Activated CD4-positive, alpha-beta memory T cell treated with anti-CD3 and anti-CD28 coated beads for 36 hours (primary cell): ENCODE data around the gene KHDC1. TPM values are rescaled to one million over a fixed set of nuclear protein-coding genes. Genes with fewer than 3 reads are reported as not detected.
"Not testable (repeated sequence)": the region's sequence is repeated elsewhere in the genome, so short reads cannot be mapped to it uniquely, and the experiment has no call there.

Experiments
- CTCF ChIA-PET: fragments of 350-600 bp; sonication (Branson Sonifier 250); formaldehyde crosslinking; loops from one replicate; lab custom pipeline; 2021; ENCODE audit warnings: antibody characterized with exemption, inconsistent platforms; lab: Charles Lee
- POLR2A ChIA-PET: fragments of 350-600 bp; sonication (Branson Sonifier 250); formaldehyde crosslinking; loops from one replicate; lab custom pipeline; 2021; ENCODE audit warnings: antibody characterized with exemption; lab: Charles Lee
- DNase-seq: peaks from one replicate; pipeline ENCODE4 v3.0.0-alpha.2; 2020
- H3K27ac Mint-ChIP-seq: one replicate; pipeline ENCODE4 v1.8.0; 2021; ENCODE audit warnings: mixed read lengths
- H3K27me3 Mint-ChIP-seq: one replicate; pipeline ENCODE4 v1.8.0; 2021; ENCODE audit warnings: mixed read lengths
- H3K36me3 Mint-ChIP-seq: one replicate; pipeline ENCODE4 v1.8.0; 2021; ENCODE audit warnings: mixed read lengths
- H3K4me1 Mint-ChIP-seq: one replicate; pipeline ENCODE4 v1.8.0; 2021; ENCODE audit warnings: low read depth, mixed read lengths
- H3K4me3 Mint-ChIP-seq: one replicate; pipeline ENCODE4 v1.8.0; 2021; ENCODE audit warnings: mild to moderate bottlenecking, mixed read lengths
- H3K9me3 Mint-ChIP-seq: one replicate; pipeline ENCODE4 v1.8.0; 2021; ENCODE audit warnings: mixed read lengths
- intact Hi-C: fragments of 100-400 bp; cut with micrococcal nuclease; formaldehyde crosslinking; loops from one replicate; pipeline ENCODE4 v1.15.1; 2023
- total RNA-seq, 2 experiments: library from RNA; stranded (reverse); gene quantifications; one replicate each; pipeline ENCODE4 v1.2.3, GENCODE V29; 2021

The KHDC1 gene
- total RNA-seq, 2 experiments from 2014 or later = 4.0 to 4.6 TPM

- Mint-ChIP-seq H3K9me3 (no peaks in the 10 kb centered on the region), H3K27ac (no peak overlapping the region), H3K4me1 (no peaks in the 10 kb centered on the region), H3K4me3 (no peak overlapping the region), H3K27me3 (no peaks in the 10 kb centered on the region), H3K36me3 (peaks cover 2% of the 10 kb centered on the region)
- POLR2A ChIA-PET = no interaction called here
- CTCF ChIA-PET = interaction anchor here (2.8 kb wide), 1 partner anchor 39 kb away, joined by 27 read pairs; no protein-coding TSS in a partner anchor
- intact Hi-C loops = no loop called here
- no peak for DNase-seq
Measured at GRCh38 chr6:73286752-73287151, 23.8 kb upstream of the KHDC1 start.

- H3K9me3 Mint-ChIP-seq = no peaks in the 10 kb centered on the region
- POLR2A ChIA-PET = interaction anchor here (0.7 kb wide), 1 partner anchor 21 kb away, joined by 3 read pairs; no protein-coding TSS in a partner anchor
- H3K36me3 Mint-ChIP-seq = peaks cover 2% of the 10 kb centered on the region
Measured at GRCh38 chr6:73285674-73286283, 22.8 kb upstream of the KHDC1 start.

GRCh38 chr6:73282871-73283270 lies 19.9 kb upstream of the KHDC1 start:
- no peaks in the 10 kb centered on the region for H3K9me3 Mint-ChIP-seq
- no peaks in the 10 kb centered on the region for H3K27me3 Mint-ChIP-seq
- POLR2A ChIA-PET = no interaction called here
- intact Hi-C loops = no loop called here
- CTCF ChIA-PET = interaction anchor here (2.4 kb wide), 1 partner anchor 44 kb away, joined by 10 read pairs; no protein-coding TSS in a partner anchor
- peaks cover 2% of the 10 kb centered on the region for H3K36me3 Mint-ChIP-seq
- no peaks in the 10 kb centered on the region for H3K4me1 Mint-ChIP-seq
- DNase-seq = no peak
- no peak overlapping the region for H3K4me3 Mint-ChIP-seq
- no peak overlapping the region for H3K27ac Mint-ChIP-seq

More at GRCh38 chr6:73285674-73286283, 22.8 kb upstream of the KHDC1 start:
- CTCF ChIA-PET = interaction anchor here (0.9 to 2.8 kb wide), 7 partner anchors 10 to 103 kb away, joined by 3 to 27 read pairs (median 4); no protein-coding TSS in a partner anchor
- Mint-ChIP-seq H3K4me1 (no peaks in the 10 kb centered on the region), H3K27ac (no peak overlapping the region), H3K27me3 (no peaks in the 10 kb centered on the region), H3K4me3 (no peak overlapping the region)
- no peak for DNase-seq
- intact Hi-C loops = loop anchor here (1.0 to 2.0 kb wide), 2 partner anchors 41 to 103 kb away; no protein-coding TSS in a partner anchor

- intact Hi-C loops, H3K27ac Mint-ChIP-seq, DNase-seq, H3K4me1 Mint-ChIP-seq, H3K9me3 Mint-ChIP-seq, H3K36me3 Mint-ChIP-seq, H3K27me3 Mint-ChIP-seq, H3K4me3 Mint-ChIP-seq, POLR2A ChIA-PET: not testable (repeated sequence)
- CTCF ChIA-PET = interaction anchor here (2.4 kb wide), 1 partner anchor 45 kb away, joined by 10 read pairs; no protein-coding TSS in a partner anchor
Measured at GRCh38 chr6:73281684-73282083, 18.7 kb upstream of the KHDC1 start.

- intact Hi-C loops, POLR2A ChIA-PET, CTCF ChIA-PET: not testable (repeated sequence)
Measured at GRCh38 chr6:73269296-73269695, 6.3 kb upstream of the KHDC1 start.

GRCh38 chr6:73268896-73269295 lies 5.9 kb upstream of the KHDC1 start:
- H3K9me3 Mint-ChIP-seq, POLR2A ChIA-PET, H3K4me3 Mint-ChIP-seq, intact Hi-C loops, H3K27ac Mint-ChIP-seq, H3K36me3 Mint-ChIP-seq, DNase-seq, H3K27me3 Mint-ChIP-seq: not testable (repeated sequence)
- CTCF ChIA-PET = interaction anchor here (1.2 kb wide), 1 partner anchor 9 kb away, joined by 3 read pairs; no protein-coding TSS in a partner anchor
- H3K4me1 Mint-ChIP-seq = peaks cover 15% of the 10 kb centered on the region

More at GRCh38 chr6:73269296-73269695, 6.3 kb upstream of the KHDC1 start:
- not testable (repeated sequence) for H3K27ac Mint-ChIP-seq, DNase-seq, H3K9me3 Mint-ChIP-seq, H3K4me3 Mint-ChIP-seq, H3K27me3 Mint-ChIP-seq, H3K36me3 Mint-ChIP-seq
- peaks cover 11% of the 10 kb centered on the region for H3K4me1 Mint-ChIP-seq

GRCh38 chr6:73264446-73264845 lies 1.4 kb upstream of the KHDC1 start:
- H3K4me3 Mint-ChIP-seq = peak overlapping the region; percentile 73
- intact Hi-C loops = loop anchor here (5.0 kb wide), 1 partner anchor 63 kb away; no protein-coding TSS in a partner anchor

GRCh38 chr6:73263570-73263909 lies 544 bp upstream of the KHDC1 start:
- CTCF ChIA-PET = interaction anchor here (0.9 to 1.2 kb wide), 2 partner anchors 46 to 126 kb away, joined by 4 to 6 read pairs; no protein-coding TSS in a partner anchor
- Mint-ChIP-seq H3K4me1 (peaks cover 25% of the 10 kb centered on the region), H3K36me3 (peaks cover 7% of the 10 kb centered on the region), H3K27ac (peak overlapping the region; percentile 34), H3K27me3 (no peaks in the 10 kb centered on the region), H3K4me3 (peak overlapping the region; percentile 73), H3K9me3 (no peaks in the 10 kb centered on the region)
- POLR2A ChIA-PET = interaction anchor here (1.1 kb wide), 1 partner anchor 46 kb away, joined by 3 read pairs; no protein-coding TSS in a partner anchor
- DNase-seq = no peak
- intact Hi-C loops = loop anchor here (1.0 to 5.0 kb wide), 3 partner anchors 46 to 643 kb away; no protein-coding TSS in a partner anchor

More at GRCh38 chr6:73264446-73264845, 1.4 kb upstream of the KHDC1 start:
- Mint-ChIP-seq H3K27ac (no peak overlapping the region), H3K4me1 (peaks cover 25% of the 10 kb centered on the region), H3K36me3 (peaks cover 7% of the 10 kb centered on the region), H3K27me3 (no peaks in the 10 kb centered on the region), H3K9me3 (no peaks in the 10 kb centered on the region)
- DNase-seq = peak; percentile 15
- CTCF ChIA-PET = interaction anchor here (0.9 to 1.2 kb wide), 2 partner anchors 45 to 62 kb away, joined by 5 to 6 read pairs; no protein-coding TSS in a partner anchor
- POLR2A ChIA-PET = no interaction called here

- H3K4me1 Mint-ChIP-seq = peaks cover 8% of the 10 kb centered on the region
- ChIA-PET POLR2A (no interaction called here), CTCF (interaction anchor here (1.3 kb wide), 1 partner anchor 130 kb away, joined by 5 read pairs; no protein-coding TSS in a partner anchor)
- no peak overlapping the region for H3K4me3 Mint-ChIP-seq
- DNase-seq = no peak
- H3K27me3 Mint-ChIP-seq = no peaks in the 10 kb centered on the region
- H3K9me3 Mint-ChIP-seq = no peaks in the 10 kb centered on the region
- intact Hi-C loops = no loop called here
- no peaks in the 10 kb centered on the region for H3K36me3 Mint-ChIP-seq
- H3K27ac Mint-ChIP-seq = no peak overlapping the region
Measured at GRCh38 chr6:73258721-73259120, 4.3 kb downstream of the KHDC1 start.

- H3K4me1 Mint-ChIP-seq, intact Hi-C loops, H3K36me3 Mint-ChIP-seq, H3K27ac Mint-ChIP-seq, H3K27me3 Mint-ChIP-seq, H3K4me3 Mint-ChIP-seq, CTCF ChIA-PET, H3K9me3 Mint-ChIP-seq, POLR2A ChIA-PET, DNase-seq: not testable (repeated sequence)
Measured at GRCh38 chr6:73254323-73254722, 8.7 kb downstream of the KHDC1 start.

- DNase-seq = no peak
- no peak overlapping the region for H3K4me3 Mint-ChIP-seq
- H3K27ac Mint-ChIP-seq = no peak overlapping the region
- no peaks in the 10 kb centered on the region for H3K4me1 Mint-ChIP-seq
- intact Hi-C loops = no loop called here
- H3K27me3 Mint-ChIP-seq = no peaks in the 10 kb centered on the region
- CTCF ChIA-PET = no interaction called here
- POLR2A ChIA-PET = no interaction called here
- H3K9me3 Mint-ChIP-seq = no peaks in the 10 kb centered on the region
- H3K36me3 Mint-ChIP-seq = no peaks in the 10 kb centered on the region
Measured at GRCh38 chr6:73252703-73253102, 10.3 kb downstream of the KHDC1 start.

GRCh38 chr6:73250016-73250415 lies 13.0 kb downstream of the KHDC1 start:
- CTCF ChIA-PET = no interaction called here
- Mint-ChIP-seq H3K27me3 (no peaks in the 10 kb centered on the region), H3K4me1 (no peaks in the 10 kb centered on the region), H3K27ac (no peak overlapping the region), H3K36me3 (no peaks in the 10 kb centered on the region), H3K9me3 (no peaks in the 10 kb centered on the region), H3K4me3 (no peak overlapping the region)
- intact Hi-C loops = no loop called here
- POLR2A ChIA-PET = no interaction called here
- DNase-seq = no peak
